CD8-positive, alpha-beta memory T cell (primary cell): Measurements from ENCODE around the gene LCE1F. TPM values are rescaled to one million over a fixed set of nuclear protein-coding genes. Genes with fewer than 3 reads are reported as not detected.

Experiments used
- CTCF ChIA-PET: fragments of 350-600 bp; sonication (Branson Sonifier 250); formaldehyde crosslinking; loops from one replicate; lab custom pipeline; 2021; ENCODE audit warnings: antibody characterized with exemption; lab: Charles Lee
- POLR2A ChIA-PET: fragments of 350-600 bp; sonication (Branson Sonifier 250); formaldehyde crosslinking; loops from one replicate; lab custom pipeline; 2021; ENCODE audit warnings: antibody characterized with exemption; lab: Charles Lee
- DNase-seq, 5 donors: peaks; one replicate each; pipeline versions ENCODE4 v3.0.0 to v3.0.0-alpha.2; 2020 to 2022; ENCODE audit warnings: mixed read lengths in 1 of 5
- H3K27ac ChIP-seq: one replicate; pipeline ENCODE4 v1.7.0; 2013; ENCODE audit warnings: low read depth, mild to moderate bottlenecking, low read length, moderate library complexity
- H3K27me3 ChIP-seq: 2 replicates; pipeline ENCODE4 v1.7.0; 2013; ENCODE audit warnings: low read length, mild to moderate bottlenecking; ENCODE audit not compliant: insufficient read depth, poor library complexity, severe bottlenecking
- H3K36me3 ChIP-seq: 2 replicates; pipeline ENCODE4 v1.7.0; 2013; ENCODE audit warnings: mild to moderate bottlenecking, low read length, moderate library complexity; ENCODE audit not compliant: insufficient read depth
- H3K4me1 ChIP-seq: 2 replicates; pipeline ENCODE4 v1.7.0; 2013; ENCODE audit warnings: mild to moderate bottlenecking, low read length, moderate library complexity; ENCODE audit not compliant: insufficient read depth
- H3K4me3 ChIP-seq: 2 replicates; pipeline ENCODE4 v1.7.0; 2013; ENCODE audit warnings: mild to moderate bottlenecking, low read length
- H3K9me3 ChIP-seq: 2 replicates; pipeline ENCODE4 v1.7.0; 2013; ENCODE audit warnings: mild to moderate bottlenecking, low read length
- H3K27ac Mint-ChIP-seq, 8 donors: one replicate each; pipeline ENCODE4 v1.8.0; 2020 to 2021; ENCODE audit warnings: mixed read lengths in 8 of 8, mild to moderate bottlenecking in 6 of 8, inconsistent platforms in 3 of 8, moderate library complexity in 3 of 8
- H3K27me3 Mint-ChIP-seq, 2 donors: one replicate each; pipeline ENCODE4 v1.8.0; 2020 to 2021; ENCODE audit warnings: mixed read lengths in 2 of 2, mild to moderate bottlenecking in 1 of 2, moderate library complexity in 1 of 2
- H3K36me3 Mint-ChIP-seq, 3 donors: one replicate each; pipeline ENCODE4 v1.8.0; 2020 to 2021; ENCODE audit warnings: mixed read lengths in 3 of 3, inconsistent platforms in 1 of 3, mild to moderate bottlenecking in 1 of 3
- H3K4me1 Mint-ChIP-seq, 3 donors: one replicate each; pipeline ENCODE4 v1.8.0; 2020 to 2021; ENCODE audit warnings: mixed read lengths in 3 of 3, inconsistent platforms in 1 of 3, mild to moderate bottlenecking in 1 of 3
- H3K4me3 Mint-ChIP-seq, 7 donors: one replicate each; pipeline ENCODE4 v1.8.0; 2020 to 2021; ENCODE audit warnings: mixed read lengths in 7 of 7, mild to moderate bottlenecking in 6 of 7, moderate library complexity in 4 of 7, inconsistent platforms in 2 of 7
- H3K9me3 Mint-ChIP-seq, 5 donors: one replicate each; pipeline ENCODE4 v1.8.0; 2020 to 2022; ENCODE audit warnings: mixed read lengths in 5 of 5, mild to moderate bottlenecking in 3 of 5, moderate library complexity in 2 of 5, inconsistent platforms in 1 of 5
- polyA plus RNA-seq: library from polyadenylated mRNA; unstranded; fragments of 300-500 nt; fragmentation: Illumina TruSeq; gene quantifications from one replicate; pipeline ENCODE4 v1.2.3, GENCODE V29; 2021
- total RNA-seq, 2 experiments: library from RNA; stranded (reverse); gene quantifications; one replicate each; pipeline ENCODE4 v1.2.3, GENCODE V29; 2021

LCE1F gene, protein sequence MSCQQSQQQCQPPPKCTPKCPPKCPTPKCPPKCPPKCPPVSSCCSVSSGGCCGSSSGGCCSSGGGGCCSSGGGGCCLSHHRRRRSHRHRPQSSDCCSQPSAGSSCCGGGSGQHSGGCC
- total RNA-seq (not detected), polyA plus RNA-seq (not detected)

DNA sequence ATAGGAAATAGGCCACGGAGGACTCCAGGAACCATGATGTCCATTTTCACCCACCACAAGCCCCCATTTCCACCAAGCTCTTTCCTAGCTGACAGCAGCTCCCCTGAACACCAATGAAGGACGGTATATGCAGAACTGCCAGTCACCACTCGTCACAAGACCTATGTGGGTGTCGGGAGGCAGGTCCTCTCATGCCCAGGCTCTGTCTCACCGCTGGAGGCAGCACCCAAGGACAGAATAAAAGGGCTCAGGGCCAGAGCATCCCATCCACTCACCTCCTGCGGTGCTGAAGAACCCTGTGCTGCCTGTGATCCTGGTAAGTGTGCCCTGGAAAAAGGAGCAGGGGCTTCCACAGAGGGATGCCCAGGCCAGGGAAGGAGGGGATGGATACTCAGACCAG lies at the start of gene LCE1F:
TSS of gene LCE1F (plus strand) at position 266 of the 400 bp plus-strand sequence. CDS start 1,232 bp downstream, outside the sequence.
- H3K36me3 Mint-ChIP-seq: no peaks in the 10 kb centered on the region
- Histone ChIP-seq H3K27ac (no peak within 1 kb of the TSS), H3K9me3 (no peaks in the 10 kb centered on the region), H3K4me3 (no peak within 1 kb of the TSS), H3K27me3 (no peaks in the 10 kb centered on the region), H3K4me1 (no peaks in the 10 kb centered on the region), H3K36me3 (no peaks in the 10 kb centered on the region)
- no peak within 1 kb of the TSS for H3K4me3 Mint-ChIP-seq
- peaks cover 11 to 43% of the 10 kb centered on the region in 2 donors for H3K27me3 Mint-ChIP-seq
- no peak within 1 kb of the TSS for H3K27ac Mint-ChIP-seq
- no peaks in the 10 kb centered on the region for H3K4me1 Mint-ChIP-seq
- CTCF ChIA-PET: no interaction called here
- no peak for DNase-seq
- H3K9me3 Mint-ChIP-seq: peaks cover 0 to 7% (median 0%) of the 10 kb centered on the region in 5 donors
- POLR2A ChIA-PET: no interaction called here

DNA sequence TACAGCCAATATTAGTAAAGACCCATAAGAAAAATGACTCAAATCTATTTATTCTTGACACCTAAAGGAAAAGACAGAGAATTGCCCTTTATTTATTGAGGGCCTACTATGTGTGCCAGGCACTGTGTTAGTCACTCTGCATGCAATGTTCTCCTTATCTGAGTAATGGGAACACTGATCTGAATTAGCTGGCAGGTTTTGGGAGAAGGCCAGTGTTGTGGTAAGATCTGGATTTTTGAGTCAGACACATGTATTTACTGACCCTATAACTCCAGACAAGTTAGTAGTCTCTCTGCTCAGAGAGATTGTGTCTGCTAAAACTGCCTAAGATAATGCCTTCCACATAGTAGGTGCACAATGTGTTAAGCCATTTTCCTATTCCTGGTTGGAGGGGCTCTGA lies 49.7 kb upstream of the LCE1F start:
- Mint-ChIP-seq H3K27ac (no peak overlapping the region), H3K36me3 (no peaks in the 10 kb centered on the region), H3K4me3 (no peak overlapping the region), H3K27me3 (peaks cover 3 to 4% of the 10 kb centered on the region in 2 donors), H3K9me3 (no peaks in the 10 kb centered on the region), H3K4me1 (no peaks in the 10 kb centered on the region)
- ChIA-PET POLR2A (no interaction called here), CTCF (no interaction called here)
- H3K27me3 ChIP-seq: no peaks in the 10 kb centered on the region
- H3K9me3 ChIP-seq: no peaks in the 10 kb centered on the region
- H3K36me3 ChIP-seq: no peaks in the 10 kb centered on the region
- DNase-seq: no peak
- no peaks in the 10 kb centered on the region for H3K4me1 ChIP-seq
- H3K27ac ChIP-seq: no peak overlapping the region
- H3K4me3 ChIP-seq: no peak overlapping the region

DNA sequence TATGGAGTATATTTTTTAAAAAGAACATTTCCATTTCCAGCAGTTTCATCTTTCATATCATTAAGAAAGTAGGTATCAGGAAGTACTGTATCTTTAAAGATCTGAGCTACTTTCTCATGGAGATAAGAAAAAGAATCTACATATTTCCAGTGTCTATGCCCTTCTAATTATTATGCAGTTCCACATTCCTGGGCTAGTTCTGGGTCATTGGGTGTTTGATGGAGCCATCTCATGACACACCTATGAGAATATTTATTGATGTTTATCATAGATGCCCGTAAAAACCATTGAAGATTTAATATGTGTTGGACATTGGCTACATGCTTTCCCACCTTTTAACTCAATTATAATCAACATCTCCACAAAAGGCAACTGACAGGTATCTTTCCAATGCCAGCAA lies 46.0 kb upstream of the LCE1F start:
- CTCF ChIA-PET: no interaction called here
- no peaks in the 10 kb centered on the region for H3K36me3 ChIP-seq
- no peak overlapping the region for H3K27ac Mint-ChIP-seq

DNA sequence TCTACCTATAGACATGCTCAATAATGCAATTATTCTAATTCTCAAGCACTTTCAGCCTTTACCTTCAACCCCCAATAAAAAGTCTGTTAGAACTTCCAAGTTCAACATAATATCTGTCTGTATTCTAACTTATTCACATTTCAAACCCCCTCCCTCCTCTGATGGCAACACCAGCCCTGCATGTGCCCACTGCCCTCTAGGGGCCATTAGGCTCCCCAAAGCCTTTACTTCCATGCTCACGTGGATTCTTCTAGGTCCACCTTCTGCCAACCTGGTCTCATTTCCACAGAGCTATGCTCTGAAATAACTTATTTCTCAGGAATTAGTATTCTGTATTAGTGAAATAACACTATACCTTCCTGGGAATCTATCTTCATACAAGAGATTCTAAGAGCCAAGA lies 39.3 kb upstream of the LCE1F start:
- no peak for DNase-seq
- no peaks in the 10 kb centered on the region for H3K27me3 ChIP-seq
- no peaks in the 10 kb centered on the region for H3K4me1 ChIP-seq
- no peak overlapping the region for H3K4me3 ChIP-seq
- no peaks in the 10 kb centered on the region for H3K9me3 Mint-ChIP-seq
- H3K4me1 Mint-ChIP-seq: no peaks in the 10 kb centered on the region
- no peaks in the 10 kb centered on the region for H3K36me3 Mint-ChIP-seq
- POLR2A ChIA-PET: no interaction called here
- H3K27me3 Mint-ChIP-seq: peaks cover 11 to 39% of the 10 kb centered on the region in 2 donors
- no peak overlapping the region for H3K27ac Mint-ChIP-seq
- no peak overlapping the region for H3K27ac ChIP-seq
- H3K4me3 Mint-ChIP-seq: no peak overlapping the region
- CTCF ChIA-PET: no interaction called here
- H3K9me3 ChIP-seq: no peaks in the 10 kb centered on the region
- no peaks in the 10 kb centered on the region for H3K36me3 ChIP-seq

More for the DNA sequence above, 46.0 kb upstream of the LCE1F start:
- Histone ChIP-seq H3K27ac (no peak overlapping the region), H3K9me3 (no peaks in the 10 kb centered on the region), H3K4me1 (no peaks in the 10 kb centered on the region), H3K4me3 (no peak overlapping the region), H3K27me3 (no peaks in the 10 kb centered on the region)
- Mint-ChIP-seq H3K36me3 (no peaks in the 10 kb centered on the region), H3K4me1 (no peaks in the 10 kb centered on the region), H3K4me3 (no peak overlapping the region), H3K9me3 (no peaks in the 10 kb centered on the region), H3K27me3 (peaks cover 5 to 18% of the 10 kb centered on the region in 2 donors)
- no peak for DNase-seq
- POLR2A ChIA-PET: no interaction called here

DNA sequence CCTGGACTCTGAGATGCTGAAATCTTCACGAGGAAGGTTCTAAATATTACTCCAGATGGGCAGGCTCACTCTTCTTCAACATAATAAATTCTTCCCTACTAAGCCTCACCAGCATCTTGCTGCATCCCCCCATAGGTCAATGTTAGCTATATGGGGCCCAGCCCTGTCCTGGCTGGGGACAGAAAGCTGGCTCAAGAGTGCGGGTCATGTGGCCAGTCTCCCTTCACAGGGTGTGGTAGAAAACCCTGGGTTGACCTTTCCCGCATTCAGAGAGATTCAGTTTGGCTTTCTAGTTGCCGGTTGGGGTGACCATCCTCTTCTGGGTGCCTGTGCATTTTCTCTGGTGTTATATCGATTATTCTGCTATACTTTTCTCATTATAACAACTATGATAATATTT lies 36.9 kb upstream of the LCE1F start:
- H3K27ac ChIP-seq: no peak overlapping the region
- peaks cover 7 to 42% of the 10 kb centered on the region in 2 donors for H3K27me3 Mint-ChIP-seq
- H3K4me1 Mint-ChIP-seq: no peaks in the 10 kb centered on the region
- H3K4me1 ChIP-seq: no peaks in the 10 kb centered on the region
- no peak overlapping the region for H3K4me3 ChIP-seq
- H3K36me3 Mint-ChIP-seq: no peaks in the 10 kb centered on the region
- H3K27ac Mint-ChIP-seq: no peak overlapping the region
- no peaks in the 10 kb centered on the region for H3K36me3 ChIP-seq
- no peaks in the 10 kb centered on the region for H3K27me3 ChIP-seq
- no peaks in the 10 kb centered on the region for H3K9me3 Mint-ChIP-seq
- no peak overlapping the region for H3K4me3 Mint-ChIP-seq
- CTCF ChIA-PET: no interaction called here
- POLR2A ChIA-PET: no interaction called here
- H3K9me3 ChIP-seq: no peaks in the 10 kb centered on the region
- no peak for DNase-seq

DNA sequence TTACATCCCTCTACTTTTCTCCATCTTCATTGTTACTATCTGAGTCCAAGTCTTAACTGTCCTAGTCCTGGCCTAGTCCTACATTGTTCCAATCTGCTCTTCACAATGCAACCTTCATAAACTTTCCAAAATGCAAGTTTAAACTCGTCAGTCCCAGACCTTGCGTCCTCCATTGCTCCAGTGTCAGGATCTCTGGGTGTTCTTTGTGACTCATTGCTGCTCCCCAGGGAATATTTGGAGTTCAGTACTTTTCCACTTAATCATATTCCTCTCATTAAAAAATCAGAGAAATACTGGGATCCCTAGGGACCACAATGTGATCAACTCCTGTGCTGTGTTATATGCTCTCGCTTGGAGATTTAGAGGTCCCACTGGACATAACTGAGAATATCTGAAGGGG lies 35.1 kb upstream of the LCE1F start:
- no peaks in the 10 kb centered on the region for H3K4me1 ChIP-seq
- H3K27ac Mint-ChIP-seq: no peak overlapping the region
- no peak overlapping the region for H3K4me3 Mint-ChIP-seq
- H3K27me3 Mint-ChIP-seq: peaks cover 11 to 44% of the 10 kb centered on the region in 2 donors
- no peak overlapping the region for H3K27ac ChIP-seq
- CTCF ChIA-PET: no interaction called here
- no peak overlapping the region for H3K4me3 ChIP-seq
- no peak for DNase-seq
- POLR2A ChIA-PET: no interaction called here
- H3K9me3 ChIP-seq: no peaks in the 10 kb centered on the region
- H3K36me3 ChIP-seq: no peaks in the 10 kb centered on the region
- no peaks in the 10 kb centered on the region for H3K9me3 Mint-ChIP-seq
- no peaks in the 10 kb centered on the region for H3K36me3 Mint-ChIP-seq
- H3K4me1 Mint-ChIP-seq: no peaks in the 10 kb centered on the region
- no peaks in the 10 kb centered on the region for H3K27me3 ChIP-seq

DNA sequence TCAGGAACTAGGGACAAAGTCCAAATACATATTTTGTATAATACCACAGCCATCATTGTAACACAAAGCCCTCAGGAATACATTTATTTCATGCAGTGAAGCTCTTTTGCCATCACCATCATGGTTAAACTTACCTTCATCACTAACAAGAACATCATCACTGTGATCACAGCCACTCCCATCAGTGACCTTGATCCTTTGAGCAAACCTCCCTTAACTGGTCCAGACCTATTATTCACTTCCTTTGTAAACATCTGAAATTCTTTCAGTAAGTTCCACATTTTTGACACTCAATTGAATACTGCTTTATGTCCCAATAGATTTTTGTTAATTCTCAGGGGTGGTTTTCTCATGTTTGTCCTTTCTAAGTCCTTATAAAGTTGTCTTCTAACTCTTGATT lies 33.3 kb upstream of the LCE1F start:
- no peak overlapping the region for H3K27ac ChIP-seq
- no peaks in the 10 kb centered on the region for H3K4me1 ChIP-seq
- H3K36me3 Mint-ChIP-seq: no peaks in the 10 kb centered on the region
- ChIA-PET CTCF (no interaction called here), POLR2A (no interaction called here)
- H3K27me3 ChIP-seq: no peaks in the 10 kb centered on the region
- no peak for DNase-seq
- H3K27me3 Mint-ChIP-seq: peaks cover 11 to 48% of the 10 kb centered on the region in 2 donors
- H3K4me3 Mint-ChIP-seq: no peak overlapping the region
- no peak overlapping the region for H3K4me3 ChIP-seq
- H3K9me3 Mint-ChIP-seq: no peaks in the 10 kb centered on the region
- no peak overlapping the region for H3K27ac Mint-ChIP-seq
- H3K9me3 ChIP-seq: no peaks in the 10 kb centered on the region
- H3K36me3 ChIP-seq: no peaks in the 10 kb centered on the region
- H3K4me1 Mint-ChIP-seq: no peaks in the 10 kb centered on the region

DNA sequence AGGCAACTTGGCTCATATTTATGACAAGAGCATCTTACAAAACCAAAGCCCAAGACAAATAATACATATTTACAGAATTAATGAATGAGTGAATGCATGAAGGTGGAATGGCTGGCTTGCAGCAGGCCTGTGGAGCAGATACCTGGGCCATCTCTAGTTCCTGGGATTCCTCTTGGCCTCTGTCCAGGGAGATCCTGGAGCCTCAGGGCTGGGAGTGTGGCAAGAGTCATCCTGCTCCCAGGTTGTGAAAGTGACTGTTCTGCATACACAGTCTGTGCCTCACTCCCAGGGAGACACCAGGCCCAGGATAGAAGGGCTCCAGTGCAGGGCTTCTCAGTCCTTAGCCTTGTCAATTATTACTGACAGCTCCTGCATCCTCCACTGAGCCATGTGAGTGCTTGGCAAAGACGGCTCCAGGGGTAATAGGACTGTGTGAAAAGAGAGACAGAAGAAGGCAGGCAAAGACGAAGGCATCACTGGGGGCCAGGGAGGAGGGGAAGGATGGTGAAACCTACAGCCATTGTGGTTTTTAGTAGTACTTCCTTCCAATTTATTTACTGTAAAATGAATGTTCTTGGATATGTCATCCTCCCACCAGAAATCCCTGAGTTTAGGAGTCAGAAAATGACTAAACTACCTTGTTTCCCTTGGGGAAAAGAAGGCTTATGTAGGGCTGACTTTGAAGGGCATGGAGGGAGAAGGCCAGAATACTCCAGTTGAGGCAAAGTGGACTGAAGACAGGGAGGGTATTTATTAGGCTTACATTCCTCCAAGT lies 31.4 kb upstream of the LCE1F start:
- Histone ChIP-seq H3K9me3 (no peaks in the 10 kb centered on the region), H3K36me3 (no peaks in the 10 kb centered on the region), H3K27me3 (no peaks in the 10 kb centered on the region), H3K4me1 (no peaks in the 10 kb centered on the region), H3K27ac (no peak overlapping the region), H3K4me3 (no peak overlapping the region)
- peaks cover 7 to 43% of the 10 kb centered on the region in 2 donors for H3K27me3 Mint-ChIP-seq
- no peak for DNase-seq
- ChIA-PET POLR2A (no interaction called here), CTCF (no interaction called here)
- no peak overlapping the region for H3K4me3 Mint-ChIP-seq
- no peak overlapping the region for H3K27ac Mint-ChIP-seq
- no peaks in the 10 kb centered on the region for H3K4me1 Mint-ChIP-seq
- H3K36me3 Mint-ChIP-seq: no peaks in the 10 kb centered on the region
- H3K9me3 Mint-ChIP-seq: peaks cover 0 to 2% (median 0%) of the 10 kb centered on the region in 5 donors
